Parathyroid adenoma (tissue), 2 donors: ENCODE results near the gene ZNF581.

Experiments
- H2AFZ ChIP-seq: fragments of 300-600 bp; sonication (generic); one replicate; pipeline ENCODE4 v1.7.0; 2017; ENCODE audit warnings: antibody characterized with exemption, mild to moderate bottlenecking
- H3K27ac ChIP-seq: fragments of 300-600 bp; sonication (generic); one replicate; pipeline ENCODE4 v1.7.0; 2017
- H3K27me3 ChIP-seq: fragments of 300-600 bp; sonication (generic); one replicate; pipeline ENCODE4 v1.7.0; 2017; ENCODE audit warnings: low read length; ENCODE audit not compliant: control insufficient read depth, insufficient read depth
- H3K36me3 ChIP-seq: fragments of 300-600 bp; sonication (generic); one replicate; pipeline ENCODE4 v1.7.0; 2017; ENCODE audit warnings: low read length; ENCODE audit not compliant: control insufficient read depth, insufficient read depth
- H3K4me1 ChIP-seq: fragments of 300-600 bp; sonication (generic); one replicate; pipeline ENCODE4 v1.7.0; 2017; ENCODE audit warnings: control low read depth
- H3K4me2 ChIP-seq: fragments of 300-600 bp; sonication (generic); one replicate; pipeline ENCODE4 v1.7.0; 2017; ENCODE audit warnings: low read length
- H3K4me3 ChIP-seq: fragments of 300-600 bp; sonication (generic); one replicate; pipeline ENCODE4 v1.7.0; 2017; ENCODE audit warnings: low read depth, low read length
- H3K79me2 ChIP-seq: fragments of 300-600 bp; sonication (generic); one replicate; pipeline ENCODE4 v1.7.0; 2017; ENCODE audit warnings: control low read depth
- H3K9ac ChIP-seq: fragments of 300-600 bp; sonication (generic); one replicate; pipeline ENCODE4 v1.7.0; 2017; ENCODE audit warnings: mild to moderate bottlenecking
- H3K9me3 ChIP-seq: fragments of 300-600 bp; sonication (generic); one replicate; pipeline ENCODE4 v1.7.0; 2017; ENCODE audit warnings: low read length; ENCODE audit not compliant: control insufficient read depth
- CTCF ChIP-seq: fragments of 300-600 bp; sonication (generic); IDR thresholded peaks from one replicate; pipeline ENCODE4 v1.7.0; 2017; ENCODE audit warnings: antibody characterized with exemption, mild to moderate bottlenecking
- donor health status: primary hyperparathyroidism.

Gene ZNF581

DNA sequence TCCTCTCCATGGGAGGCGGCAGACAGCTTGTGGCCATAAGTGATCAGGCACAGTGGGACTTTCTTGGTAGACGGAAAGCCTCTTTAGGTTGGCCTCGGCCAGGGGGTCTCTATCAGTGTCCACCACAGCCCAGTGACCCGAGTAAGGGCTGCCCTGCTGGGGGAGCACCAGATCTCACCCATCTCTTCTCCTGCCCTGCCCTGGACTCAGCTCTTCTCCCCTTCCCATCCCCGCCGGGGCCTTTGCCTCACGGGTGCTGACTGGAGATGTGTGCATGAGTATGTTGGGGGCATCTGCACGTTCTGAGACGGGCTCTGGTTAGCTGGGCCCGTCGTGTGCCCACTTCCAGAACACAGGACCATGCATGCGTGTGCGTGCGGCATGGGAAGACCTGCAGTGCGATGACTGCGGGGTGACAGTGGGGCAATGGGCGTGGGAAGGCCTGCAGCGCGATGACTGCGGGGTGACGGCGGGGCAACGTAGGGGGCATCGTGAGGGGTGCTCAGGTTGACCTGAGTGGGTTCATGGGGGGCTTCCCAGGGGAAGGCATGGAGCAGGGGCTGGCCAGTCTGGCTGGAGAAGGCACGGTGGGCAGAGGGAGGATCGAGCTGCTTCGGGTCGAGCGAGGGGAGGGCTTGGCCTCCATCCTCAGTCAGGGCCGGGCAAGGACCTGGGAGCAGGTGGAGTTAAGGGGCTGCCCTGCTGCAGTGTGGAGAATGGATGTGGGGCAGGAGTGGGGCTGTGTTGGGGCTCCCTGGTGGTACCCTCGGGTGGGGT lies 47.5 kb downstream of the ZNF581 start:
- H3K9me3 ChIP-seq, result no peaks in the 10 kb centered on the region
- no peak overlapping the region for H3K4me2 ChIP-seq
- H3K27ac ChIP-seq, result no peak overlapping the region
- H3K9ac ChIP-seq, result no peak overlapping the region
- peaks cover 19% of the 10 kb centered on the region for H3K79me2 ChIP-seq
- no peak for TF ChIP-seq CTCF
- no peaks in the 10 kb centered on the region for H3K27me3 ChIP-seq
- H3K4me1 ChIP-seq, result peaks cover 10% of the 10 kb centered on the region
- H3K4me3 ChIP-seq, result no peak overlapping the region
- no peak overlapping the region for H2AFZ ChIP-seq
- no peaks in the 10 kb centered on the region for H3K36me3 ChIP-seq

DNA sequence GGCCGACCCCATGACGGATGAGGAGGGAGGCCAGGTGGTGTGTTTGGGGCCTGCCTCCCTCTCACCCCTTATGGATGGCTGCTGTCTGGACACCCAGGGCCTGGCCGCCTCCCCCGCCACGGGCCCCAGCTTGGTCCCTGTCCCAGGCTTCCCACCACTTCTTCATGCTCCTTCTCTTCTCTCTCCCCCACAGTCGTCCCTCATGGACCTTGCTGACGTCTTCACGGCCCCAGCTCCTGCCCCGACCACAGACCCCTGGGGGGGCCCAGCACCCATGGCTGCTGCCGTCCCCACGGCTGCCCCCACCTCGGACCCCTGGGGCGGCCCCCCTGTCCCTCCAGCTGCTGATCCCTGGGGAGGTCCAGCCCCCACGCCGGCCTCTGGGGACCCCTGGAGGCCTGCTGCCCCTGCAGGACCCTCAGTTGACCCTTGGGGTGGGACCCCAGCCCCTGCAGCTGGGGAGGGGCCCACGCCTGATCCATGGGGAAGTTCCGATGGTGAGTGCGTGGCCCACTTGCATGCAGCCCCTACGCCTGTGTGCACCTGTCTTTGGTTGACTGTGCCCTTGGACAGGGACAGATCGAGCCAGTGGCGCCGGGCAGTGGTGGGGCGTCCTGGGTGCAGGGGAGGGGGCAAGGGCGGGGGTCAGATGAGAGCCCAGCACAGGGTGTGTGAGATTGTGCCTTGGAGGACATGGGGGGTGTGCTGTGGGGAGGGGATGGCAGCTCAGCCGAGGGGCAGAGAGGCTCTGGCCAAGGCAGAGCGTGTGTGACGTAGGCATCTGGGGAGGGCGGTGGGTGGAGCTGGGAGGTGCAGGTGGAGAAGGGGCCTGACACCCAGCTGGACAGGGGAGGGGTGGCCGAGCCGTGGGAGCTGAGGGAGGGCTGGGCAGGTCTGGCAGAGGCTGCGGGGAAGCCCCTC lies 48.4 kb downstream of the ZNF581 start:
- H3K4me2 ChIP-seq, result no peak overlapping the region
- no peaks in the 10 kb centered on the region for H3K27me3 ChIP-seq
- H3K36me3 ChIP-seq, result no peaks in the 10 kb centered on the region
- peaks cover 13% of the 10 kb centered on the region for H3K79me2 ChIP-seq
- H3K4me3 ChIP-seq, result no peak overlapping the region
- no peaks in the 10 kb centered on the region for H3K9me3 ChIP-seq
- H3K9ac ChIP-seq, result no peak overlapping the region
- peaks cover 10% of the 10 kb centered on the region for H3K4me1 ChIP-seq
- no peak overlapping the region for H2AFZ ChIP-seq
- no peak overlapping the region for H3K27ac ChIP-seq
- TF ChIP-seq CTCF, result no peak

GRCh38 chr19:55692681-55693081 lies 49.2 kb downstream of the ZNF581 start:
- no peak overlapping the region for H3K4me2 ChIP-seq
- no peak overlapping the region for H3K27ac ChIP-seq
- no peak for TF ChIP-seq CTCF
- no peak overlapping the region for H3K4me3 ChIP-seq
- no peak overlapping the region for H3K9ac ChIP-seq
- no peaks in the 10 kb centered on the region for H3K9me3 ChIP-seq
- peaks cover 6% of the 10 kb centered on the region for H3K4me1 ChIP-seq
- H3K36me3 ChIP-seq, result no peaks in the 10 kb centered on the region
- H2AFZ ChIP-seq, result no peak overlapping the region
- no peaks in the 10 kb centered on the region for H3K27me3 ChIP-seq
- H3K79me2 ChIP-seq, result peaks cover 10% of the 10 kb centered on the region

GRCh38 chr19:55693336-55693974 lies 50.0 kb downstream of the ZNF581 start:
- Histone ChIP-seq H3K27me3 (no peaks in the 10 kb centered on the region), H3K79me2 (peaks cover 10% of the 10 kb centered on the region), H3K4me2 (no peak overlapping the region), H3K27ac (no peak overlapping the region), H3K9me3 (no peaks in the 10 kb centered on the region), H2AFZ (no peak overlapping the region), H3K9ac (no peak overlapping the region), H3K4me1 (peaks cover 6% of the 10 kb centered on the region), H3K4me3 (no peak overlapping the region), H3K36me3 (no peaks in the 10 kb centered on the region)
- TF ChIP-seq CTCF, result no peak
